Activated CD8-positive, alpha-beta memory T cell treated with anti-CD3 and anti-CD28 coated beads for 48 hours (primary cell): ENCODE measurements around the gene PTPRN2.

ENCODE experiments used
- DNase-seq, 3 experiments: peaks; one replicate each; pipeline ENCODE4 v3.0.0-alpha.2; 2020; ENCODE audit warnings: low read depth in 2 of 3, low spot score in 2 of 3

PTPRN2 gene

DNA sequence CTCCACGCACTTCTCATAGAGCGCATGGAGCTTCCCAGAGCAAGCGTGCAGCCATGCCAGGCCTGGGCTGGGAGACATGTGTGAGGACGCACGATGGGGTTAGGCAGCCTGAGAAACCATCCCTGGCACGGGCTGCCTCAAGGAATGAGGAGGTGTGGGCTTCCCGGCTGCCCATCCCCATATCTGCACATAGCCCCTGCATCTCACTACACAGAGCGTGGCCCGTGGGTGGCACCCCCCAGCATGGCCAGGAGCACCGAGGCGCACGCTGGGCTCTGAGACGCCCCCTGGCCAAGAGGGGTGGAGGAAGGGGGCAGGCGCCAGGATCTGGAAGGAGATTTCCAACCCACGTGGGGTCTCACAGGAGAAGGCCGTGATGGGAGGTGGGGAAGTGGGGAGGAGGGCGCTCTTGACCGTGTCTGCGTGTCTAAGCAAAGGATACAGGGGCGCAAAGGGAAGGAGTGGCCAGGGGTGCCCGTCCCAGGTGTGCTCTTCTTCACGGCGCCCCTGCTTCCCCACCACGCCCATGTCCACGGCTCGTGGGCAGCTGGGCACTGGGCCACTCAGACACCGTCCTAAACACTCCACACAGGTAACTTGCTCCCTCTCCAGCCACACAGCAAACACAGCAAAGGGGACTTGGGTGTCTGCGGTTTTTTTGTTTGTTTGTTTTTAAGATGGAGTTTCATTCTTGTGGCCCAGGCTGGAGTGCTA, 340.5 kb downstream of the PTPRN2 start:
- no peak for DNase-seq

GRCh38 chr7:158246272-158246959, 341.2 kb downstream of the PTPRN2 start:
- no peak for DNase-seq

DNA sequence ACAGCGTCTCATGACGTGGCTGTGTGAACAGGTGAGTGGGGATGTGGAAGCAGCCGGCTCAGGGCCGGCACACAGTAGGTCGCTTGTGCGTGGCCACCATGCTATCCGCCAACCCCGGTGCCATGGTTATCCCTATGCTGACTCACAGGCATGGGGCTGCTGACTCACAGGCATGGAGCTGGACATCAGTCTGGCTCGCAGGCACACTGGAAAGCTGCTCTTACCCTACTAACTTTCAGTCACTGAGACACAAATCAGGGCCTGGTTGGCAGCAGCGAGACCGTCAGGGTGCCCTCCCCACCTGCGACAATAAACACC, 341.9 kb downstream of the PTPRN2 start:
- no peak for DNase-seq

- no peak for DNase-seq
These were observed 342.5 kb downstream of the PTPRN2 start for GRCh38 chr7:158244873-158245723.

GRCh38 chr7:158244430-158244829, 343.2 kb downstream of the PTPRN2 start:
- no peak for DNase-seq

GRCh38 chr7:158241919-158242318, 345.7 kb downstream of the PTPRN2 start:
- no peak for DNase-seq

- no peak for DNase-seq
These were observed 346.8 kb downstream of the PTPRN2 start for GRCh38 chr7:158240801-158241200.

DNA sequence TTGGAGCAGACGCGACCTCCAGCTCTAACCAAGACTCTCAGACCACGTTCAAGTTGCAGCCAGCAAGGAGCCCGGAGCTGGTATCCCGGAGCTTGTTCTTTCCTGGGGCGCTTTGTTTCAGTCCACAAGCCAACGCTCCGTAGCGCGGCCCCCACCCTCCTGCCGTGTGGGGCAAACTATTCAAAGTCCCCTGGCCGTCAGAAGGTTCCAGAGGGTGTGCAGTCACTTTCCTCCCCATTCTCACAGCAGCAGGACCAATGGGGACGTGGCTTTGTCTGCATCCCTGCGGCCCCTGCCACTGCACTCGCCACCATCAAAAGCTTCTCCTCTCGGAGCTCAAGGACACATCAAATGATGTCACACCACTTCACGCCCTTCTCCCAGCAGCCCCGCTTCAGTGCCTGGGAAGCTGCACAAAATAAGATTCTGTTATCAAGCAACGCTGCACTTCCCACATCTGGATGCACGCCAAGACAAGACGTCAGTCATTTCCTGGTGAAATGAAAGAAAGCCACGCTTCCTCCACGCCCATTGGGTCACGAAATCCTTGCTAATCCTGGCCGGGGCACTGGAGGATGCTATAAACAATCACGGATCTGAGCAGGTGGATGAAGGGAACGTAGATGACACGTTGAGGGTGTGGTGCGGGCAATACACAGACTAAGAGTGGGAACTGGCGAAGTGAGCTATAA, 348.2 kb downstream of the PTPRN2 start:
- no peak for DNase-seq

GRCh38 chr7:158238616-158239289, 348.9 kb downstream of the PTPRN2 start:
- no peak for DNase-seq

GRCh38 chr7:158237672-158238335, 349.8 kb downstream of the PTPRN2 start:
- no peak for DNase-seq

DNA sequence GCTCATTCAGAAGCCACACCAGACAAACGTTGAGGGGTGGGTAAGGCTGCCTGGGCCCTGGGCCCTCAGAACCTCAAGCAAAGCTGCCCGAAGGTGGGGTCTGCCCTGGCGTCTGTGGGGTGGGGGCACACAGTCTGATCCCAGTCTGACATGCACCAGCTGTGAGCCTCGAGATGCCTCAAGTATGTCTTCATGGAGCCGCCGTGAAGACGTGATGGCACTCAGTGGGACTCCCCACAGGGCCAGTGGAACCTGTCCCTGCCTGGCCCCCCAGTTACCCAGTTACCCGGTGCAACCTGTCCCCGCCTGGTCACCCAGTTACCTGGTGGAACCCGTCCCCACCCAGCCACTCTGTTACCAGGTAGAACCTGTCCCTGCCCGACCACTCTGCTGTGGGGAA, 351.2 kb downstream of the PTPRN2 start:
- DNase-seq = no peak

DNA sequence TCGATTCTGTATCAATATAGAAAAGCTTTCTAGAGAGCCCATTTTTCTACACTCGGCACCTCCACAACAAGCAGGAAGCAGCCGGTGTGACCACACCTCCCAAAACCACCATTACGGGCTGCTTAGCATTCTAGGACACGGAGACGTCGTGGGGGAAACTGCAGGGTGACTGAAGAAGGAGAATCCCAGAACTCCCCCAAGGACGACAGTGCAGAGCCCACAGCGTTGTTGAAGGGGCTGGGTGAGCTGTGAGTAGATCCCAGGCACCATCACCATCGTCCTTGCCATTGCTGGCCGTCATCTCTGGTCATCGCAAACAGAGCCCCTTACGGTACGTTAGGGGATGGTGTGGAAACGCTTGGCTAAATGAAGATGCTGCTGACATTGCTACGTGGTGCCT, 351.8 kb downstream of the PTPRN2 start:
- DNase-seq = no peak

- DNase-seq = no peak
These were observed 357.7 kb downstream of the PTPRN2 start for GRCh38 chr7:158229945-158230344.

GRCh38 chr7:158228986-158229385, 358.6 kb downstream of the PTPRN2 start:
- DNase-seq = no peak

DNA sequence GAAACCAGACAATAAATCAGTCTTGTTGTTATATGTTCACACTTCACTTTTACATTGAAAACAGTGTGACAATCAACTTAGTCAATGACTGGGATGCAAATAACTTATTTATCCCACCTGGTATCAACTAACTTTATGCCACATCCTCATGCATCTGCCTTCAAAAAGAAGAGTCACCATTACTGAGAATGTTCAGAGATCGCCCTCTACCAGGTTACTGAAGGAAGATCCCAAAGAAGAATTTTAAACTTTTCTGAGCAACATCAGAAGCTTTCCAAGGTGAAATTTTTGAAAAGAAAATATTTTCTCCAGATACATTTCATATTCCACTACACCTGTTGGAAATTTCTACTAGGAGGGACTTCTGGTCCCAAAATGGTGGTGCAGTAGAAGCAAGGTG, 359.5 kb downstream of the PTPRN2 start:
- no peak for DNase-seq

DNA sequence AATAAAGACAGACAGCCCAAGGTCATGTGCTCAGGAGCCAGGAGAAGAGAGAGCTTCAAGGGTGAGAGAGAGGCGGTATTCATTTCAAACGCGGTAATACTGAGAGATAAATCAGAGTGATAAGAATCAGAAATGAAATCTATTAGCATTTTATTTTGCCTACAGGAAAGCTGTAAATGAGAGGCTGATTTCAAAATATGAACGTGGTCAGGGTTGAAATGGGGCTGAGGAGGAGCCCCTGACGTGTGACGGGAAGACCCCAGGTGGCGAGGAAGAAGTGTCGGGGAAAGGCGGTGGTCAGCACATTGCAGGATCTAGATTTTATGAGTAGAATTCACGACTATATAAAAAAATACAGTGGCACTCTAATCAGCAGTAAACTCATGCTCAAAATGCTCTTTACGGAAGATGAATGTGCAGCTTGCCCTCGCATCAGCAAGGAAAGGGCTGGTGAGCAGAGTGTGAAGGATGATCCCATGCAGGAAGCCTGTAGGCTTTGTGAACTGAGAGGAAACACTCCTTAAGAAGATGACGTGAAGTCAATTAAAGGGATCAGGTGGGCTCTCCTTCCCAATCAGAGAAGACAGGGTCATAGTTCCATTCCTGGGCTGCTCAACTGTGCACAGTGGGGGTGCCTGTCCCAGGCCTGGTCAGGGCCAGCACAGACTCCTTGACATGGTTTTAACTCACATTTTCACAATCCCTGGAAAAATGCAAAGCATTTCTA, 360.2 kb downstream of the PTPRN2 start:
- no peak for DNase-seq

GRCh38 chr7:158216198-158216597, 371.4 kb downstream of the PTPRN2 start:
- no peak for DNase-seq

- no peak for DNase-seq
These were observed 378.2 kb downstream of the PTPRN2 start for GRCh38 chr7:158209435-158209834.

DNA sequence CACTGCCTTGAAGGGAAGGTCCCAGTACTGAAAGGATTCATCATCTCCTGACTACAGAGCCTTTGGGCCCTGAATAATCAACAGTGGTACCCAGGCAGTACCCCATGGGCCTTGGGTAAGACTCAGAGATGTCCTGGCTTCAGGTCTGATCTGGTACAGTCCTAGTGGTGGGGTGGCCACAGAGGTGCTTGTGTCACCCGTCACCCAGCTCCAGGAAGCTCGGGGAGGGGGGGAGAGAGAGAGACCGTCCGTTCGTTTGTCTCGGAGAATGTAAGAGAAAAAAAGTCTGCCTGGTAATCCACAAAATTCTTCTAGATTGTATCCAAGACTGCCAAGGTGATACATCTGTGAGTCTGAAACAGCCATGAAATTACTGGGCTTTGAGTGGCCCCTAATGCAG, 381.3 kb downstream of the PTPRN2 start:
- no peak for DNase-seq

DNA sequence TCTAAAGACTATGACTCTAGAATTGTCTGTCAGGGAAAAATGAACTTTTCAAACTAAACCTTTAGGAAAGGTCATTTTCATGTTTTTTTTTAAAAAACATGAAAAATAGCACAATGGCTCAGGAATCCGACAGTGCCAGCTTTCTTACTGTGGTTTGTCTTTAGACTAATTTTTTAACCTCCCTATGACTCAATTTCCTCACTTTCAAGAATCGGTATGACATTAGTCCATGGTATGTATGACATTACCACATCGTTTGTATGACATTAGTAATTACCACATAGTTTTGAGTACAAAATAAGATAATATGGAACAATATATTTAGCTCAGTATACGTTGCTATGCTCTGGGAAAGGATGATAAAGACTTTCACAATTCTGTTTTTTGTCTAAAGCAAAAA, 383.2 kb downstream of the PTPRN2 start:
- DNase-seq = no peak
